Cardiac muscle cell (in vitro differentiated cells and primary cell): ENCODE measurements around the gene FAM120A. TPM values are rescaled to one million over a fixed set of nuclear protein-coding genes. Genes with fewer than 3 reads are reported as not detected.
A peak's percentile ranks its signal among the peaks of the same experiment; 100 is the strongest.
"Not testable (repeated sequence)": the region's sequence is repeated elsewhere in the genome, so short reads cannot be mapped to it uniquely, and the experiment has no call there.

Source experiments
- DNase-seq, 2 donors: peaks; one replicate each; pipeline versions ENCODE4 v3.0.0 to v3.0.0-alpha.2; 2010 to 2017; ENCODE audit warnings: low read depth in 1 of 2, low spot score in 1 of 2
- H3K27ac ChIP-seq: fragments of 200-600 bp; sonication (generic); 2 replicates; pipeline ENCODE4 v1.5.1; 2016
- H3K27me3 ChIP-seq: fragments of 200-600 bp; sonication (generic); 2 replicates; pipeline ENCODE4 v1.6.0; 2016; ENCODE audit warnings: control low read depth
- H3K36me3 ChIP-seq: fragments of 200-600 bp; sonication (generic); 2 replicates; pipeline ENCODE4 v1.5.1; 2016; ENCODE audit warnings: control low read depth
- H3K4me1 ChIP-seq: fragments of 200-600 bp; sonication (generic); 2 replicates; pipeline ENCODE4 v1.8.1; 2017; ENCODE audit warnings: low read depth, mild to moderate bottlenecking, mixed run types
- H3K4me3 ChIP-seq: fragments of 200-600 bp; sonication (generic); 2 replicates; pipeline ENCODE4 v1.5.1; 2016; ENCODE audit warnings: mild to moderate bottlenecking
- H3K9me3 ChIP-seq: fragments of 200-600 bp; sonication (generic); 2 replicates; pipeline ENCODE4 v1.5.1; 2017; ENCODE audit warnings: low read depth, mild to moderate bottlenecking, control low read depth
- CTCF ChIP-seq: IDR thresholded peaks from 2 replicates; pipeline ENCODE4 v1.5.1; 2012; ENCODE audit warnings: low read depth, mild to moderate bottlenecking, low read length
- polyA plus RNA-seq: library from polyadenylated mRNA; unstranded; fragments of >200 nt; fragmentation: Nextera tagmentation; extraction: Ambion mirVana; gene quantifications from 2 replicates; pipeline ENCODE4 v1.2.1, GENCODE V29; 2016
- total RNA-seq: library from RNA; depleted of rRNA; stranded (reverse); fragments of >200 nt; gene quantifications from 2 replicates; pipeline ENCODE4 v1.2.3, GENCODE V29; 2016

The FAM120A gene
- total and polyA plus RNA-seq, 2 experiments from 2014 or later: 12.9 to 39.8 TPM

- Histone ChIP-seq H3K36me3 (no peaks in the 10 kb centered on the region), H3K4me3 (no peak overlapping the region), H3K27me3 (no peaks in the 10 kb centered on the region), H3K27ac (no peak overlapping the region), H3K4me1 (peaks cover 3% of the 10 kb centered on the region), H3K9me3 (no peaks in the 10 kb centered on the region)
- TF ChIP-seq CTCF: no peak
- no peak for DNase-seq
Observed at GRCh38 chr9:93436655-93437407, 14.7 kb upstream of the FAM120A start.

- Histone ChIP-seq H3K36me3 (no peaks in the 10 kb centered on the region), H3K27me3 (no peaks in the 10 kb centered on the region), H3K4me3 (no peak overlapping the region), H3K4me1 (no peaks in the 10 kb centered on the region), H3K9me3 (no peaks in the 10 kb centered on the region), H3K27ac (no peak overlapping the region)
- TF ChIP-seq CTCF: no peak
- DNase-seq: no peak
Observed at GRCh38 chr9:93437996-93438395, 13.5 kb upstream of the FAM120A start.

- H3K36me3 ChIP-seq, H3K27ac ChIP-seq, H3K4me1 ChIP-seq, H3K4me3 ChIP-seq, DNase-seq, H3K9me3 ChIP-seq, H3K27me3 ChIP-seq: not testable (repeated sequence)
Observed at GRCh38 chr9:93439301-93439700, 12.2 kb upstream of the FAM120A start.

- no peaks in the 10 kb centered on the region for H3K36me3 ChIP-seq
- no peaks in the 10 kb centered on the region for H3K27me3 ChIP-seq
- H3K4me3 ChIP-seq: no peak overlapping the region
- peaks cover 4% of the 10 kb centered on the region for H3K4me1 ChIP-seq
- H3K9me3 ChIP-seq: no peaks in the 10 kb centered on the region
- no peak overlapping the region for H3K27ac ChIP-seq
- TF ChIP-seq CTCF: no peak
- no peak for DNase-seq
Observed at GRCh38 chr9:93440896-93441580, 10.4 kb upstream of the FAM120A start.

GRCh38 chr9:93446073-93446472 is 5.4 kb upstream of the FAM120A start:
- peaks cover 24% of the 10 kb centered on the region for H3K36me3 ChIP-seq

More at GRCh38 chr9:93446073-93446472, 5.4 kb upstream of the FAM120A start:
- no peak for TF ChIP-seq CTCF
- peak in 1 of 2 donors; percentile 32 for DNase-seq
- Histone ChIP-seq H3K4me1 (peaks cover 15% of the 10 kb centered on the region), H3K27ac (peak overlapping the region; percentile 79), H3K9me3 (no peaks in the 10 kb centered on the region), H3K4me3 (no peak overlapping the region), H3K27me3 (no peaks in the 10 kb centered on the region)
